SKM-1 treated with dmso at 0.1 percent for 144 hours (cell line): ENCODE measurements around the gene DDX5.
"Not testable (repeated sequence)": the region's sequence is repeated elsewhere in the genome, so short reads cannot be mapped to it uniquely, and the experiment has no call there.

Source experiments
- DNase-seq: peaks from one replicate; lab custom pipeline; 2025; ENCODE audit not compliant: unreplicated experiment; lab: John Stamatoyannopoulos, UW

Gene DDX5

DNA sequence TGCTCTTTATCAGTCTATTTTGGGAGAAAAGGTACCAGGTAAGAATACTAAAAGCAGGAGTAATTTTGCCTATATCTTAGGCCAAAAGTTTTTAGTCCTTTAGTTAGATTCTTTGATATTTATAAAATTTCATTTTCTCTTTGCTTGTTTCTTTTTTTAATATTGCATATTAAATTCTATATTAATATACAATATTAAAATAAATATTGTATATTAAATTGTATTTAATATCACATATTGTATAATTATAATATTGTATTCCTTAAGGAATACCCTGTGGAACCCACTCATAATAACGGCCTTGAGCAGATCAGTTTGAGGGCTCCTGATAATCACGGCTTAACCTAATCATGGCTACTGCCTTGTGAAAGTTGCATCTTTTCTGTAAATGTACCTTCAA lies 2.6 kb upstream of the DDX5 start:
- no peak for DNase-seq

DNA sequence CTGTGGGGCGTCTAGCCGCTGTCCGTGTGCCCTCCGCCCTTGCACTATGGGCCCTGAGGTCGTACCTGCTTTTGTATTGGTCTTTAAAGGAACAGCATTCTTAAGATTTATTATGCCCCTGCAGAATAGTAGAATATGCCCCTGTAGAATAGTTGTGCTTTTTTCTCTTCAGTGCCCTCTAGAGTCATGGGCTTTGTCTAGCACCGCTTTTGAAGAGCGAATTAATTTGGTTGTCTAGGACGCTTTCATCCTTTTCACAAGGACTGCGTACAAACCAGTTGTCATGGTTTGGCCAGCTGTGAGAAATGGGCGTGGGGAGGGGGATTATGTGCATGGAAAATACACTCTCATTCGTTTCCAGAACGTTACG lies 1.3 kb upstream of the DDX5 start:
- DNase-seq, result peak; percentile 70

DNA sequence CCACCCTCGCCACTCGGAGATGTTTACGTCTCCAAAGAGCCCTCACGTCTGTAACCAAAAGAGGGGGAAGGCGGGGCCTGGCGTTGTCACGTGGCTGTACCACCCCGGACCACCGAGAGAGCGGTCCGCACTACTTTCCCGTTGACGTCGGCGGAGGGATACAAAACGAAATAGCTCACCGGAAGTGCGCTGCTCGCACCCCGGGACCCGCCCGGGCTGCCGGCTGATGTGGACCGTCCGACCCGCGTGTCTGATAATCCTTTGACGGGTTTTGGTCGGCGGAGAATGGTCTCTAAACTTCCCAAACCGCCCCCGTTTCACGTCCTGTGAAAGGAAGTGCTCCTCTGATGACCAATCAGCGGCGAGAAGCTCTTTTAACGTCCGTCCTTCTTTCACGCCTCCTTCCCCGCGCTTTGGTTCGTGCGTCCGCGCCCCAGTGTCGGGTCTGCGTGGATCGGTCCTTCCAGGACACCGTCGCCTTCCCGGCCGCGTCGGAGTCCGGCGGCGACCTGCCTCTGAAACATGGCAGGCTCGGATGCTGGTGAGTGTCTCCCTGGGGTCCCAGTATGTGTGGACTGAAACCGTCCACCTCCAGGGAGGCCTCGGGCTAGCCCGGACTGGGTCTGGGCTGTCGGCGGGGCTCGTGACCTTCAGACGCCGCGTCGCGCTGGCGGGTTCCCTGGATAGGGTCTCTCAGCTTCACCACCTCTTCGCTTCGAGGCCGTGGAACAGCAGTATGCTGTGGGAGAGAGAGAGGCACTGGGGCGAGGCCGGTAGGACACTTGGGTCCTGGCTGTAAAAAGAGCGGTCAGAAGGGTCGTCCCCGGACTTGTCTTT lies 705 bp upstream of the DDX5 start, which contains the start of gene CEP95:
Gene CEP95 (plus strand): TSS at position 402 of the 837 bp plus-strand sequence. CDS start 121 bp downstream, at position 523.
- DNase-seq, result peak; percentile 93

DNA sequence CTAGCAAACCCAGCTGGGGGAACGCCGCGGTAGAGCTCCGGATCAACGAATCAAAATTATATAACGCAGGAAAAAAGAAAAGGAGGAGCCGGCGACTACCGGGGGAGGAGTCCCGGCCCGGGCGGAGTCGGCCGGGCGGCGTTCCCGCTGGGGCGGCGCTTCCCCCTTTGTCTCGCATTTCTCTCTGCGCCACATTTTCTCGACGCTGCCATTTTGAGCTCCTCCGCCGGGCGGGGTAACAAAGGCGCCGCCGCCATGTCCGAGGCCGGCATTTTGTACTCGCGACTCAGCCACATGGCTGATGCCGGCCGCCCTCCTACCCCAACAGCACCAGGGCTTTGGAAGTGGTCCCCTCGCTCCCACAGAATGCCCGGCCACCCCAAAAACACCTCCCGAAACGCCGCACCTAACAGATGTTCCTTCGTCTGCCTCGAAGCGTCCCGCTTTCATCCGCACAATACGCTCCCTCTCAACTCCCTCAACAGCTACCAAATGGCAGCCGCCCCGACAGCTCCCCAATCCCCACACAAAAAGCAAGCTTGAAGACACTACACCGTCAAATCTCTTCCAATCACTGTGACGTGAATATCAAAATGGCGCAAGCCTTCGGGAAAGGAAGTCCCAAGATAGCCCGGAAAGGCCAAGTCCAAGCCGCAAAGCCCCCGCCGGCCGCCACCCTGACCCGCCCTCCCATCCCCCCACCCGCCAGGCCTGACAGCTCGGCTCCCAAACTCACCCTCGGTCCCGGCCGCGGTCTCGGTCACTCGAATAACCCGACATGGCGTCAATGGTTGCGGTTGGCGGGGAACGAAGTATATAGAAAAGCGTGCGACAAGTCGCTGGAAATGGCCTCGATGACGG lies 519 bp downstream of the DDX5 start:
- peak; percentile 64 for DNase-seq

DNA sequence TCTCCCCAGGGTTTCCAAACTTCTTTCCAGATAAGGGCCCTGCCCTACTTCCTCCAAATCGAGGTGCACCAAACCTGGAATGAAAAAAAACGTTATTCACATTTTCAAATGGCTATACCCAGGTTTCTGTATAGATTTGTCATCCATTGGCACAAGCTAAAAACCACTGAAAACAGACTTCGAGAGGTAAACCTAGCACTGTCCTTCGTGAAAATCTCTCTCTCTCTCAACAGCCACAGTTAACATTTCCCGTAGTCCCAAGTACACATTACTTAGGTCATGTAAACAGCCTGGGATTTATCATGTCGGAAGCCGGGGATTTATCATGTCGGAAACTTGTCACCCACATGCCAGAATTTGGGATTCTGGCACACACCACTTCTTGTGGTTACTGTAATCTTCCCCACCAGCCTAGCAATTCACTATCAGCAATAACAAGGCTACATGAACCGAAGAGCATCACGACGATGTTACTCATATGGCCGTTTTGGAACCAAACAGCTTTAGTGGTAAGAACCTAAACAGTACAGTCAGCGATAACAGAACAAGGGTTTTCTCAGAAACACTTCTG lies 1.2 kb downstream of the DDX5 start:
- DNase-seq, result no peak

DNA sequence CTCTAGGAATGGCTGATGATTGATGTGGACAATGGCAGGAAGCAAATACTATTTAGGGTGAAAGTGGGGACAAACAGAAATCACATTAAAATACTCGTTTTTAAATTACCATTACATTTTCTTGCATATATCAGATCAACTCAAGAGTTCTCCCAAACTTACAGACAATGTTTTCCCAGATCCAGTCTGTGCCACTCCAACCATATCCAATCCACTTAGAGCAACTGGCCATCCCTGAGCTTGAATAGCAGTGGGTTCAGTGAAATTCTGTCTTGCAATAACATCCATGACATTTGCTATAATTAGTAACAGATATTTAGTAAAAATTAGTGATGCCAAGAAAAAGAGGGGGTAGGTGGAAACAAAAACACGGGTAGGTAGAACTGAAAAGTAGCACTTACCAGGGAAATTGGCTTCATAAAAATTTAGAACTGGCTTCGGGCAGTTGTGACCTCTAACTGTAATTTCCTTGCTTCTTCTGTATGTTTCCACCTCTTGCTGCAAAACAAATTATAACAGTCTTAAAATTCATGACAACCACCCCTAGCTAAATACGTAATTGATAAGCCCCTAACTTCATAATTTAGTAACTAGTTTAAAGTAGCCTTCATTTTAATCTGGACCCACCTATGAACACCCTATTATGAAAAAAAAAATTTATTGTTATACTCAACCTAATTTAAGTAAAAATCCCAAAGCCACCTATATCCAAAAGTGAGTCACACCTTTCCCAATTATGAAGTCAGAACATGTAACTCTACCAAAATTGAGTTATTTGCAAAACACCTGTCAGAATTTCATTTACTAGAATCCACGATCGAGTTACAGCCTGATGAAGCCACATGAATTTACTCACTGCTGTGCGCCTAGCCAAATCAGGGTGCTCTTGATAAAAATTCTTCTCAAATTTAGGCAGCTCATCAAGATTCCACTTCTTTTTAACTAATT lies 2.0 kb downstream of the DDX5 start:
- no peak for DNase-seq

DNA sequence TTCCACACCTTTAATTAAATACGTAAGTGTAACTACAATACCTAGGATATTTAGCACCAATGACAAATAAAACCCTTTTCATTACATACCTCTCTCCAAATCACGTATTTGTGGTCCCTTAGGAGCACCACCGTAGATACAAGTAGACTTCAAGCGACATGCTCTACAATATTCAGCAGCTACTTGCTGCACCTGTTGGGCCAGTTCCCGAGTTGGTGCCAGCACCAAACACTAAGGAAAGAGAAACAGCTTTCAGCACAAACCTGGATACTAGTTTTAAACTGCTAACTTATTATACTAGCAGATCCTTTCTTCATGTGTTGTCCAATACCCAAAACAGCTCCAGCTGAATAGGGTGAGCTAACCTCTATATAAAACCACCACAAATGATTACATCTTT lies 2.7 kb downstream of the DDX5 start:
- DNase-seq, result no peak

DNA sequence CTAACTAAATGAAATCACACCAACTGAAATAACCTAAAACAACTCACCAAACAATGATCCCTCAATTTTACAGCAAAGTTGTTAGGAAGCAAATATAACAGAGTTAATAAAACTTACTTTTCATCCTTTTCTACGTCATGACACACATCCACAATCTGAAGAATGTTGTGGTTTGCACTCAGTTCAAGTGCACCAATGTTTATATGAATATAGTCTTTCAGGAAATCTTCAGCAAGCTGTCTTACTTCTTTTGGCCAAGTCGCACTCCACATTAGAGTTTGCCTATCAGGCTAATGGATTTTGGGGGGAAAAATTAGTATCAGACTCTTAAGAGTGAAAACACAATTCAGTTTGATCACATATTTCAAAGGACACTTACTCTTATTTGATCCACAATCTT lies 3.3 kb downstream of the DDX5 start:
- no peak for DNase-seq

DNA sequence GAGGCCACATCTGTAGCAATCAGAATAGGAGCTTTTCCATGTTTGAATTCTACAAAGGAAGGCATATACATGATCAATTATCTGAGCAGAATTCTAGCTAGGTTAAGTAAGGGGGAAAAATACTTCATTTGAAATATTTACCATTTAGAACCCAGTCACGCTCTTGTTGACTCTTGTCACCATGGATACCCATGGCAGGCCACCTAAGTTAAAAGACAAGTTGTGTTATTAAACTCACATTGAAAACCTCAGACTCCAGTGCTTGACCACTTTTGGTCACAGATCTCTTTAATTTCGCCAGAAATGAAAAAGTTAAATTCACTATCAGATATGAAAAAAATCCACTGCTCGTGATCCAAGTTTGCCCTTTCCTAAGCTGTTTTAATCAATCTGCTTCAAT lies 4.1 kb downstream of the DDX5 start:
- no peak for DNase-seq

DNA sequence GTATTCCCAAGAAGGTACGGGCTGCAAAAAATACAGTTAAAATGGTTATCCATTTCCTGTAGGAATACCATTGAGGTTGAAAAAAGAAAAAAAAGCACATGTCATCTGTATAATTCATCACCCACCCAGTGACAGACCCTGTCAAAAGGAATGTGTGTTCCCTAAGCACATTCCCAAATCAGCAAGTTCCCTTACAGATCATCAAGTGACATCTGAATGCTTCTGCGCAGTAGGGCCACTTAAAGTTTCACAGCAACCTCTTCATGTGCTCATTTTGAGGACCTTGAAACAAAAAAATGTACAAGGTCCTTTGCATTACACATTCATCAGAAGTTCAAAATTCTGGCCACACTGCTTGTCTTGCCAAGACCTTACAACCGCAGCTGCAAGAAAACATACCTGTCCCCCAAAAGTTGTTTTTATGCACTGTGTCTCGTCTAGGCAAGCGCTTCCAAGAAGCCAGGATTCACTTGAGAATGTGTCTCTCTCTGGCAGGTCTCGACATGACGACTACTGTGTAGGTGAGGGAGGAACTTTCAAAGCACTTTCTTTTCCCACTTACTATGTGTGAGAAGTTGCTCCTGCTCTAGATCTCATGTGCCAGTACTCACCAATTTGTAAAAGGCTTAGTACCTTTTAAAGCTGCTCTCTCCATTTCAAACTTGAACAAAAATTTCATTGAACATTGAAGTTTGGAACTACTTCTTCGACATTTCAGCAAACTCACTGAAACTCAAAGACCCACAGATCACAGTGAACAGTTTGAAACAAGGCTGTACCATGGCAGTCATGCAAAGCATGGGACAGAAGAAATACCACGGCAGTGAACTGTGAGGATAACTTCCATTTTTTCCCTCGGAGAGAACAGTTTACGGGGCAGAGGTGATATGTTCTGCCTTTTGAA lies 5.0 kb downstream of the DDX5 start:
- DNase-seq, result no peak

DNA sequence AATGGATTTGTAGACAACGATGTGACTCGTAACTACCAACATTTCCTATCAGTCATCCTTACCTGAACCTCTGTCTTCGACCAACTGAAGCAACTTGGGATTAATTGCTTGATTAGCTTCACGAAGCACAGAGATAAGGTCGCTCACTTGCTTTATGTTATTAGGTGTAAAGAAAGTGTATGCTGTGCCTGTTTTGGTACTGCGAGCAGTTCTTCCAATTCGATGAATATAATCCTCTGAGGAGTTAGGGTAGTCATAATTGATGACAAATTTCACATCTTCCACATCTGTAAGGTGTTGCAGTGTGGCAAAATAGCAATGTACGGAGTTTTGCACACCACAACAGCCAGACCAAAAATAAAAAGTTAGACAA lies 5.6 kb downstream of the DDX5 start:
- DNase-seq, result no peak

DNA sequence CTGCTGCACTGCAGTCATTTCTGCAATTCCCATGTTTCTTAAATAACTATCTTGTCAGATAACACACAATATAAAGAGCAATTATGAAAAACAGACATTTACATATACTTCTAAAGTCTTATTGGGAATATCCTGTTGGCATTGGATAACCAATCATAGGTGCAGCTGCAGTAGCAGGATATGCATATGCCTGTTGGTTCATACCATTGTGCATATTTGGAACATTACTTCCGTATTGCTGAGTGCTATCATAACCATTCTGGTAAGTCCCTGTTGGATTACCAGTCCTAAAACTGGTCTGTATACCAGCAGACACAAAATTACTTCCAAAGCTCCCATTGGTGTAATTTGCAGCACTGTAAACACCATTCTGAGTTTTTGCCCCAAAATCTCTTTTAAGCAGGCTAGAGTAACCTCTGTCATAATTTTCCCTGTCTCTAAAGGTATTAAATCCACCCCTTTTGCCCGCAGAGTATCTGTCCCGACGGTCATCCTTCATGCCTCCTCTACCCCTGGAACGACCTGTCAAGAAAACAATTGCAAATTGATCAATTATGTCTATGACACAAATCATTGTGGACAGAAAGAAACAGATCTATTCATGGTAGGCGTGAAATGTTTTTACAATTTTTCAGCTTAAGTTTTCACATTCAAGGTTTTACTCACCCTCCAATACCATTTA lies 6.1 kb downstream of the DDX5 start:
- DNase-seq, result no peak

DNA sequence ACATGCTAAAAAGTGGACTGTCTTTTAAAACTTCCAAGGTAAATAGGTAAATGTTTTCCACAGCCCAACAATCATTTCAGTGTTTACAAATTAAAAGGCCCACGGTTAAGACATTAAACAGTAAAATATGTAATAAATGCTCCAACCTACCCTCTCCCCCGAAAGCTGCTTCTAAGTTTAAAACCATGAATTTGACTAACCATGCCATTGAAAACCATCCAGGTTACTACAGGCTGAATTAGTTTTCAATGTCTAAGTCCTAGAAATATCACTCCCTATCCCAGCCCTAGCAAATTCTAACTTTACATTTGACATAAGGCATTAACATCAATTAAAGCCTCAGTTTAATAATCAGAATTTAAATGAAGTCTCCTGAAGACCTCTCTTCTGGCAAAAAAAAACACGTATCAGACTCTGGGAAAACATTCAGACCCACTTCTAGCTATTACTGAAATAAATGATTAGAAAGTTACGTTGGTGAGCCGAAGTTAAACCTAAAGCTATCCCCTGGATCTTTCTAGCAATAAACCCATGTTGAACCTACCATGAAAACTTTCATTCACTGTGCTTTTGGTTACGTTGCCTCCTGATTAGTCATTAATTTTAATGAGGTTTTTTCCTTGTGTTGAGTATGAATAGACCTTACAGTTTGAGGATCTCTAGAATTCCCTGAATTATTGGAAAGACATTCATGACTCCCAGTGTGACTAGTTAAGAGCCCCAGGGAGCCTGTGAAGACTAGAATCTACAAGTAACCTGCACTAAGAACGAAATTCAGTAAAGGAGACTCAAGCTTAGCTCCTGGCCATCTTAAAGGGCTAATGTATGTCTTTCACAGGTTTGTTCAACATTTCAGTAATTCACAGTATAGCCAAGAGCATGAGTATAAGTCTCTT lies 7.5 kb downstream of the DDX5 start:
- no peak for DNase-seq

DNA sequence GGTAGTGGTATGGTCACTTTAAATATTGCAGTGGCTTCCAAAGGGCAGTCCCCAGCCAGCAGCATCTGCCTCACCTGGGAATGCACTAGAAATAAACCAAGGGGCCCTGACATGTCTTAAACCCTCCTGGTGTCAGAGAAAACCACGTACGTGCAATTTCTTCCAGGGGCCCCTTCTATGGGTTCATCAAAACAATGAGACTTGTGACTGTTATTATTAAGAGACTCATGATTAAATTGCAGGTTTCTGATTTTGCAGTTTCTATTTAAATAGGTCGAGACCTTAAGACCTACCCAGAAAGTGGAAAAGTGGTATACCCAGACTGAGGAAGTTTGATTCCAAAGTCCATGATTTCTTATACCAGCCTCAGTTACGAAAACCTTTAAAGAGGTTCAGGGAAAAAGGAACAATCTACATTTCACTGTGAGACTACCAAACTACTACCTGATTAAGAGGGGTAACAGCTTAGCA lies 8.5 kb downstream of the DDX5 start:
- no peak for DNase-seq

DNA sequence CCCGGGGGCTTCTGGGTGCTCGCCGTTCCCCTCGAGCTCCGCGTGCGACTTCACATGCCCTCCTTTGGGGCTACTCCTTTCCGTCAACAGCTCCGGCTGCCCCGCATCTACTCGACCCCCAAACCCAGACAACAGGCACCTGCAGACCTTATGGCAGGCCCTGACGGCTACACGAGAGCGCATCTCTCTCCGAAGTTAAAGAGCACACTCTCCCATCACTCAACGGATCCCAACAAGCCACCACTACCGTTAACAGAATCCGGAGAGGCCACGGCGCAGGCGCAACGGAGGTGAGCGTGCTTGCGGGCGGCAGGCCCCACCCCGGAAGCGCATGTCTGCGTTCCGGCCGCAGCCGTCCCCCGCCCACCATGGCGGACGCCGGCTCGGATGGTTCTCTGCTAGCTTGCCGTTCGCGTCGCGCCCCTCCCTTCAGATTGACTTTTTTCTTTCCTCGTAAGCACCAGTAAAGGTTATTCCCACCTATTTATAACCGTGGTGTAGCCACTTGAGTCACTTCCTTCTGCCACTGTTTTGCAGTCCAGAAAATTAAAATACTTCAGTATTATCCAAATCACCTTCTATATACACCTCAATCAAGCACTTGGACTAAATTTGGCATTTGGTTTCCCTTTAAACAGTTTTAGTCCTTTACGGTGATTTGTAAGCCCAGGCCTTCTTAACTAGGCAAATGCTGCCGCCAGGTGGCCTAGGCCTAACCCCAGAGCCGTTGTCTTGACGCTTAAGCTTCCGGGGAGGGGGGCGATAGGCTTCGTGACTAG lies 9.1 kb downstream of the DDX5 start, which contains the start of gene POLG2:
Gene POLG2 (minus strand): TSS at position 269 of the 779 bp plus-strand sequence. CDS start 86 bp downstream, at position 183.
- DNase-seq, result peak; percentile 93

DNA sequence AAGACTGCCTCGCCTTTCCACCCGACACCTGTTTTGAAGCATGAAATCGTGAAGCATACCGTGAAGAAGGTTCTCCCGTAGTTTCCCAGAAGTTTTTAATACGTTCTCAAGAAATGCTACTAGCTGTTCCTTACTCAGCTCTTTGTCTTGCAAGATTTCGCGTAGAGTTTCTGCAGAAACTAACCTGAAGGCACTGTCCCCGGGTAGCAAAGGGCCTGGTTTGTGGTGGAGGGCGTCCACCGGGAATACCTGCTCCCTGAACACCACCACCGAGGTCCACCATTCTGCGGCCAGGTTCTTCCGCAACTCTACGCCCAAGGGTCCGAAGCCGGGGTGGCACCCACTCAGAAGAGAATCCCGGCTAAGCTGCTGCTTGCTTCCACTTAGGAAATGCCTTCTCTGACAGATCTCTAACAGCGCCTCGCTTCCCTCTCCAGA lies 9.7 kb downstream of the DDX5 start:
- no peak for DNase-seq

DNA sequence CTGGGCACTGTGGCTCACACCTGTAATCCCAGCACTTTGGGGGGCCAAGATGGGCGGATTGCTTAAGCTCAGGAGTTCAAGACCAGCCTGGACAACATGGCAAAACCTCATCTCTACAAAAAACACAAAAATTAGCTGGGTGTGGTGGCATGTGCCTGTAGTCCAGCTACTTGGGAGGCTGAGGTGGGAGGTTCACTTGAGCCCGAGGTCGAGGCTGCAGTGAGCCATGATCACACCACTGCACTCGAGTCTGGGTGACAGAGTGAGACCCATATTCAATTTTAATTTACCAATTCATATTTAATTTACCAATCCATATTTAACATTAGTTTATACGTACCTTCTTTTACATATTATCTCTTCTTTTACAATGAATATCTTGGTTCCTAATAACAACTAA lies 10.8 kb downstream of the DDX5 start:
- not testable (repeated sequence) for DNase-seq
